ENCODE measurements around the gene CD9.
"Not testable (repeated sequence)": the region's sequence is repeated elsewhere in the genome, so short reads cannot be mapped to it uniquely, and the experiment has no call there.

Gene CD9

DNA sequence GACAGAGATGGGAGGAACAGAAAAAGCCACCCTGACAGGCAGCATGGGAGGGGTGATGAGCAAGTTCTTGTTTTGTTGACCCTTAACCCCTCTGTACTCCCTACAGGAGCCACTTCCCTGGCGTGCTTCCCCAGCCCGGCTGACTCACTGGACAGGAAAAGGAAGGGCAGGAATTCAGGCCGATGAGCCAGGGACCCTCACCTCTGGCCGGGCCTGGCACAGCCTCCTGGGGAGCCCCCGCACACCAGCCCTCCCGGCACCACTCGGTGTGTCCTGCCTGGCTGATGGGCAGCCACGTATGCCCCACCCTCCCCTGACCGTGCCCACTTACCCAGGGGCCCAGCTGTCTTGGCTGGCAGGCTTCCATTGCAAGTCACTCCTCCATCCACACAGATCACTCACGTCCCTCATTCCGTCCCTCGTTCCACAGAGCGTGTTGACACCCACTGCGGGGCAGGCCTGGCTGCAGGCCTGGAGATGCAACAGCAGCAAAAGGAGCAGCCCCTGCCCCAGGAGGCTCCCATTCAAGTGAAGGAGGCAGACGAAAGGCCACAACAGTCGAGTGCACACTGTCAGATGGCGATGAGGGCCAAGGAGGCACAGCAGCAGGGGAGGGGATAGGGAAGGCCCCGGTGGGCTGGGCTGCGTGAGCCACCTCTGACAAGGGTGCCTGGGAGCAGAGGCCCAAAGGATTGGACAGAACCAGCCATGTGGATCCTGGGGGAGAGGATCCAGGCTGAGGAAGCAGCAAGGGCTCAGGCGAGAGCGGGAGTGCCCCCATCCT, 19.7 kb upstream of the CD9 start:
- no peak for DNase-seq

- no peak for DNase-seq
Measured at GRCh38 chr12:6181166-6181565, 19.0 kb upstream of the CD9 start.

GRCh38 chr12:6181583-6182278, 18.5 kb upstream of the CD9 start:
- DNase-seq: no peak

GRCh38 chr12:6182279-6182898, 17.8 kb upstream of the CD9 start:
- DNase-seq: no peak

GRCh38 chr12:6183689-6184428, 16.3 kb upstream of the CD9 start:
- no peak for DNase-seq

- DNase-seq: no peak
Measured at GRCh38 chr12:6185961-6186827, 14.0 kb upstream of the CD9 start.

DNA sequence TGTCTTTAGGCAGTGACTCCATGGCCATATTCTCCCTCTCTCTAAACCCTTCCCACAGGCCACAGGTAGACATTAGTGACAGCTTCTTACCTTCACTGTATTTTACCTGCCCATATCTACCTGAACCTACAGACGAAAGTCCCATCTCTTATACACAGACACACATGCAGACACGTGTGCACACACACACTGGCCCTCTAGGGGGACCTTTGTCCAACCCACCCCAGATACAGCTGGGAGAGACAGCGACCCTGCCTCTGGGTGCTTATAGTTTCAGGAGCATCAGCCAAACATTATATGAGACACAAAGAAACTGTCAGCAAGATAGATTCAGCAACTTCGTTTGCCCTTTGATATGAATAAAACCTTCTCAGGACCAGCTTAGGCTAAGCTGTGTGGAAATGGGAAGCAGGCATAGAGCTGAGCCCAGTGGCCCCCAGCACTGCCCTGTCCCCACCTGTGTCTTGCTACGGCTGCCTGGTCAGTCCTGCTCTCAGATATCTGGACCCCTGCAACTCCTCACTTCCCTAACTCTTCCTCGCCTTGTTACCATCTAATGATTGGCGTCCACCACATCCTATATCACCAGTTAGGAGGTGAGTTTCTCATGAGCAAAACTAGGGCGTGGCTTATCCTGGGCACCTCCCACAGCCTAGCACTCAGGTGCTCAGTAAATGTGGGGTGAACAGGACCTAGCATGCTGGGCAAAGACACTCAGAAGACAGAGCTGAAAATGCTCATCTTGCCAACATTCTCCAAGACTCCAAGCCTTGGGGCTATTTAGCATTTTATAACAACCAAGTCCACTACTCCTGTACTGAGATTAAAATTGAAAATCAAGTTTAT, 12.0 kb upstream of the CD9 start:
- DNase-seq: no peak

DNA sequence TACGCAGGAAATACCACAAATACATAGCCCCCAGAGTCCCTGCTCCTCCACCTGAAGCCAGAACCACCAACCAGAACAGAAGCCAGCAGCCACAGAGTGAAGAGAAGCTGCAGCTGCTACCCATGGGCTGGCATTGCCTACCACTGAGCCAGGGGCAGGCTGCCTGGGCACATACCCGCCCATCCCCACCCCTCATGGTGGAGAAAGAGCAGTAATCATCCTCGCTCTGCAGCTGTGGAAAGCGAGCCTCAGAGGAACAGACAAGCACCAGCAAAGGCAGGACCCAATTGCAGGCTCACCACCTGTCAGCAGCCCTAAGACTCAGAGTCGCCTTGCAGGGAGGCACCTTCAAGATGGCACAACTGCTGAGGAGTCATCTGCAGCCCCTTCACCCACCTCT, 11.2 kb upstream of the CD9 start:
- DNase-seq: no peak

DNA sequence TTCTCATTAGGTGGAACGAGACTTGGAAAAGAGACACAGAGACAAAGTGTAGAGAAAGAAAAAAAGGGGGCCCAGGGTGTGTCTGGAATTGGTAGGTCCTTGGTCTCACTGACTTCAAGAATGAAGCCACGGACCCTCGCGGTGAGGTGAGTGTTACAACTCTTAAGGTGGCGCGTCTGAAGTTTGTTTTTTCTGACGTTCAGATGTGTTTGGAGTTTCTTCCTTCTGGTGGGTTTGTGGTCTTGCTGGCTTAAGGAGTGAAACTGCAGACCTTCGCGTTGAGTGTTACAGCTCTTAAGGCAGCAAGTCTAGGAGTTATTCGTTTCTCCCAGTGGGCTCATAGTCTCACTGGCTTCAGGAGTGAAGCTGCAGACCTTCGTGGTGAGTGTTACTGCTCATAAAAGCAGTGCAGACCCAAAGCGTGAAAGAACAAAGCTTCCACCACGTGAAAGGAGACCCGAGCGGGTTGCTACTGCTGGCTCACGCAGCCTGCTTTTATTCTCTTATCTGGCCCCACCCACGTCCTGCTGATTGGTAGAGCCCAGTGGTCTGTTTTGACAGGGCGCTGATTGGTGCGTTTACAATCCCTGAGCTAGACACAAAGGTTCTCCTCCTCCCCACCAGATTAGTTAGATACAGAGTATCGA, 10.1 kb upstream of the CD9 start:
- DNase-seq: not testable (repeated sequence)

DNA sequence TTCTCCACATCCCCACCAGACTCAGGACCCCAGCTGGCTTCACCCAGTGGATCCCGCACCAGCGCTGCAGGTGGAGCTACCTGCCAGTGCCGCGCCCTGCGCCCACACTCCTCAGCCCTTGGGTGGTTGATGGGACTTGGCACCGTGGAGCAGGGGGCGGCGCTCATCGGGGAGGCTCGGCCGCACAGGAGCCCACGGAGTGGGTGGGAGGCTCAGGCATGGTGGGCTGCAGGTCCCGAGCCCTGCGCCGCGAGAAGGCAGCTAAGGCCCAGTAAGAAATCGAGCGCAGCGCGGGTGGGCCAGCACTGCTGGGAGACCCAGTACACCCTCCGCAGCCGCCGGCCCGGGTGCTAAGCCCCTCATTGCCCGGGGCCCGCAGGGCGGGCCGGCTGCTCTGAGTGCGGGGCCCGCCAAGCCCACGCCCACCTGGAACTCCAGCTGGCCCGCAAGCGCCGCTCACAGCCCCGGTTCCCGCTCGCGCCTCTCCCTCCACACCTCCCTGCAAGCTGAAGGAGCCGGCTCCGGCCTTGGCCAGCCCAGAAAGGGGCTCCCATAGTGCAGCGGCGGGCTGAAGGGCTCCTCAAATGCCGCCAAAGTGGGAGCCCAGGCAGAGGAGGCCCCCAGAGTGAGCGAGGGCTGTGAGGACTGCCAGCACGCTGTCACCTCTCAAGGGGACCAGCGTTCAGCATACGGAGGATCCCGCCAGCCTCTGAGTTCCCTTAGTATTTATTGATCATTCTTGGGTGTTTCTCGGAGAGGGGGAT, 9.3 kb upstream of the CD9 start:
- DNase-seq: not testable (repeated sequence)

GRCh38 chr12:6192604-6193380, 7.4 kb upstream of the CD9 start:
- DNase-seq: no peak

DNA sequence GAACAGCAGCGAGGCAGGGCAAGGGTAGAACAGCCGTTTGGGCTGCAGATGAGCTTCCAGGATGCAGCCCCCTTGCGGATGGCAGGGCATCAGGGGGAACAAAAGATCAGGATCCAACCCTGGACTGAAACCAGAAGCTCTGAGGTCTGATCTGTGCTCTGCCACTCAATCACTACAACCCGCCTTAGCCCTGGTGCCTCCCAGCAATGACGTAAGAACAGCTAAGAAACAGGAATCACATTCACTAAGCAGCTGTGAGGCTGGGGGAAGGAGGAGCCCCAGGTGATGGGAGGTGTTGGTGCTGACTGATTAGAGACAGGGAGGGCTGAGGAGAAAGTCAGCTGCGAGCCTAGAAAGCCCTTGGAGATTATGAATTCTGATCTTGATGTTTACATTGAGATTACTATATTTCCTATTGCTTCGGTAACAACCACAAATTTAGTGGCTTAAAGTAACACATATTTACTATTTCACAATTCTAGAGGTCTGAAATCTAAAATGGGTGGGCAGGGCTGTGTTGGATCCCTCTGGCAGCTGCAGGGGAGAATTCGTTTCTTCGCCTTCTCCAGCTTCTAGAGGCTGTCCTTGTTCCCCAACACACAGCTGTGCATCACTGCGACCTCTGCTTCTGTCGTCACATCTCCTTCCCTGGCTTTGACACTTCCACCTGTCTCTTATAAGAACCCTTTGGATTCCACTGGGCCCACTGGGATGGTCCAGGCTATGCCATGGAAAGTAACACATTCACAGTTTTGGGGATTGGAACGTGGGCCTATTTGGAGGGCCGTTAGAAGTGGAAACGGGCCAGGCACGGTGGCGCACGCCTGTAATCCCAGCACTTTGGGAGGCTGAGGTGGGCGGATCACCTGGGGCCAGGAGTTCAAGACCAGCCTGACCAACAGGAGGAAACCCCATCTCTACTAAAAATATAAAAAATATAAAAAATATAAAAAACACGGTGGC, 6.1 kb upstream of the CD9 start:
- DNase-seq: no peak

DNA sequence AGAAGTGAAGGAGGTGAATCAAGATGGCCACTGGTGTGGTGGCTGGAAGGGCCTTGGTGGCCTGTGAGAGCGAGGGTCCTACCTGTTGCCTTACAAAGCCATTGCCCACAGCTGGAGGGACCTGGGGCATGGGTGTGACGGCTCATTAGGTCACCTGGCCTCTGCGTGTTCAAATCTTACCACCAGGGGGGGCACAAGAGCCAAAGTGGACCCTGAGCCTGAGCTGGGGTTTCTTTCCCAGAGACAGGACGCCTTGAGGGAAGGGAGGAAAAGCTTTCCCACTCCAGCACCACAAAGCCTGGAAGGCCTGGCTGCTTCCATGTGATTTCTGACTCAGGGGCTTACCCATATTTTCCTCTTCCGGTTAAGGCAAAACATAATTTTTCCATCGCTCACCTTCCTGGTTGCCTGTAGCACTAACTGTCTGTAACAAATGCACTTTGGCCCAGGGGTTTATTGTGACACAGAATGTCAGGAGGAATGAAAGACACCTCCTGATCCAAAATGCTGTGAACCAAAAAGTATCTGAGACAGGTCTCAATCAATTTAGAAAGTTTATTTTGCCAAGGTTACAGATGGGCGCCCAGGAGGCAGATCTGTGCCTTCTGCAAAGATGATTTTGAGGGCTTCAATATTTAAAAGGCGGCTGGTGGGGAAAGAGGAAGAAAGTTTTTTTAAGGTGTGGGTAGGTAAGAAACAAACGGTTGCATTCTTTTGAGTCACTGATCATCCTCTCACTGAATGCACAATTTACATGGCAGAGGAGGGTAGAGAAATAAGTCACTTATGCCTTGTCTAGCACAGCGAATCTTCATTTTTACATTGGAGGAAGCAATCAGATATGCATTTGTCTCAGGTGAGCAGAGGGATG, 4.3 kb upstream of the CD9 start:
- no peak for DNase-seq

GRCh38 chr12:6198051-6198450, 2.1 kb upstream of the CD9 start:
- DNase-seq: no peak

DNA sequence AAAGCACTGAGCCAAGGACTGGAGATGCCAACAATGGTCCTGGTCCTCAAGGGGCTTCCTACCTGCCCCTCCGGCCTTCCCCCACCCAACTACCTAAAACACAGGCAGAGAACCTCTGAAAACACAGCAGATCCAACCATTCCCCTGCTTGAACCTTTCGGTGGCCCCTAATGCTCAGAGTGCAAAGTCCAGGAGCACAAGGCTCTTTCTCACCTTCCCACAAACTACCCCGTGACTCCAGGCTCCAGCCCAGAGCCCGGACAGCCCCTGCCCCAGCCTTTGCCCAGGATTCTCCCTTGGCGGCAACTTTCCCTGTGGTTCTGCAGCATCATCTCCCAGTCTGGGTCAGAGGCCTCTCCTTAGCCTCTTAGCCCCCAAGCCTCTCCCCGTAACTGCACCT, 1.6 kb upstream of the CD9 start:
- no peak for DNase-seq

- no peak for DNase-seq
Measured at GRCh38 chr12:6198985-6199530, 1.1 kb upstream of the CD9 start.

All from SIG-M5 (cell line).